AG04449 (cell line): Measurements from ENCODE around the gene USF2.

Experiments
- CTCF ChIA-PET: fragments of 350-600 bp; formaldehyde crosslinking; extraction: SDS; loops from one replicate; lab custom pipeline; 2021; ENCODE audit warnings: antibody characterized with exemption; lab: Yijun Ruan, JAX
- POLR2A ChIA-PET: fragments of 400-600, 350-600 bp; formaldehyde crosslinking; extraction: SDS; loops from one replicate; lab custom pipeline; 2020; ENCODE audit warnings: antibody characterized with exemption, inconsistent platforms; lab: Yijun Ruan, JAX
- DNase-seq: peaks from one replicate; pipeline ENCODE4 v3.0.0-alpha.2; 2010; ENCODE audit warnings: low read depth, low spot score
- H3K4me3 ChIP-seq: 2 replicates; pipeline ENCODE4 v1.5.1; 2011; ENCODE audit warnings: low read depth, mild to moderate bottlenecking, control low read depth, low read length
- TF ChIP-seq, protein P1 (sequence below): IDR thresholded peaks from one replicate; pipeline ENCODE4 v1.5.1; 2011; ENCODE audit warnings: mild to moderate bottlenecking, moderate library complexity, low read length, control low read depth, inconsistent platforms; ENCODE audit not compliant: insufficient read depth; ENCODE audit errors: missing control alignments

USF2 gene

DNA sequence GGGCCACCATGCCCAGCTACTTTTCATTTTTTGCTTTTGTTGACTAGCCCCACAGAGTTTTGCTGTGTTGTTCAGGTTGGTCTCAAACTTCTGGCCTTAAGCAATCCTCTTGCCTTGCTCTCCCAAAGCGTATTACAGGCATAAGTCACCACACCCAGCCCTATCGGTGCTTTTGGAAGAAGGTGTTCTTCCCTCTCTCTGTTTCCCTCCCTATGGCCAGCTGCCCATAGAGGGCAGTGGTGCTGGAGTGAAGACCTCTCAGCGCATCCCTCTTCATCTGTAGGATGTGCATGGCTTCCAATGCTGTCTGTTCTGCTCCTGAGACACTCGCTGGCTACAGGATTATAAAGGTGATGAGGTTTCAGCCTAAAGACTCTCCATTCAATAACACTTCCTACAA is 58.9 kb downstream of the USF2 start:
- TF ChIP-seq, protein P1, sequence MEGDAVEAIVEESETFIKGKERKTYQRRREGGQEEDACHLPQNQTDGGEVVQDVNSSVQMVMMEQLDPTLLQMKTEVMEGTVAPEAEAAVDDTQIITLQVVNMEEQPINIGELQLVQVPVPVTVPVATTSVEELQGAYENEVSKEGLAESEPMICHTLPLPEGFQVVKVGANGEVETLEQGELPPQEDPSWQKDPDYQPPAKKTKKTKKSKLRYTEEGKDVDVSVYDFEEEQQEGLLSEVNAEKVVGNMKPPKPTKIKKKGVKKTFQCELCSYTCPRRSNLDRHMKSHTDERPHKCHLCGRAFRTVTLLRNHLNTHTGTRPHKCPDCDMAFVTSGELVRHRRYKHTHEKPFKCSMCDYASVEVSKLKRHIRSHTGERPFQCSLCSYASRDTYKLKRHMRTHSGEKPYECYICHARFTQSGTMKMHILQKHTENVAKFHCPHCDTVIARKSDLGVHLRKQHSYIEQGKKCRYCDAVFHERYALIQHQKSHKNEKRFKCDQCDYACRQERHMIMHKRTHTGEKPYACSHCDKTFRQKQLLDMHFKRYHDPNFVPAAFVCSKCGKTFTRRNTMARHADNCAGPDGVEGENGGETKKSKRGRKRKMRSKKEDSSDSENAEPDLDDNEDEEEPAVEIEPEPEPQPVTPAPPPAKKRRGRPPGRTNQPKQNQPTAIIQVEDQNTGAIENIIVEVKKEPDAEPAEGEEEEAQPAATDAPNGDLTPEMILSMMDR, result no peak
- no peak for DNase-seq
- no peak overlapping the region for H3K4me3 ChIP-seq
- POLR2A ChIA-PET, result no interaction called here
- CTCF ChIA-PET, result interaction anchor here (1.0 kb wide), 1 partner anchor 30 kb away, joined by 3 read pairs; no protein-coding TSS in a partner anchor

- DNase-seq, result no peak
- H3K4me3 ChIP-seq, result no peak within 1 kb of the TSS
- TF ChIP-seq, protein P1, result no peak
- ChIA-PET POLR2A (no interaction called here), CTCF (no interaction called here)
Measured at GRCh38 chr19:35328851-35329285, 60.1 kb downstream of the USF2 start, which contains the start of gene CD22. TSS of gene CD22 (plus strand) at chr19:35329187. CDS start at chr19:35332041, 2,854 bp downstream.

GRCh38 chr19:35329323-35329722 is 60.6 kb downstream of the USF2 start:
- no peak for DNase-seq
- H3K4me3 ChIP-seq, result no peak overlapping the region
- POLR2A ChIA-PET, result no interaction called here
- CTCF ChIA-PET, result no interaction called here
- TF ChIP-seq, protein P1, result no peak
